Endothelial cell of umbilical vein (primary cell): ENCODE results near the gene TFDP2. TPM values are rescaled to one million over a fixed set of nuclear protein-coding genes. Genes with fewer than 3 reads are reported as not detected.

Source experiments
- BruUV-seq: library from RNA; stranded (reverse); fragments of 400-500 nt; replicated peaks from 2 replicates; lab custom pipeline; 2021; lab: Mats Ljungman, UMichigan
- CTCF ChIA-PET: fragments of 300-600, 350-600 bp; sonication (Branson Sonifier 250); formaldehyde crosslinking; loops from one replicate; lab custom pipeline; 2021; ENCODE audit warnings: antibody characterized with exemption, inconsistent platforms; lab: Charles Lee
- POLR2A ChIA-PET: fragments of 300-600, 350-600 bp; sonication (Branson Sonifier 250); formaldehyde crosslinking; loops from one replicate; lab custom pipeline; 2021; ENCODE audit warnings: antibody characterized with exemption, inconsistent platforms; lab: Charles Lee
- DNase-seq: peaks from one replicate; pipeline ENCODE4 v3.0.0-alpha.2; 2011; ENCODE audit warnings: low read depth, low spot score
- FAIRE-seq: peaks from 2 replicates; lab custom pipeline; 2011; peaks lifted over from hg19 to GRCh38; lab: Jason Lieb, UNC
- H2AFZ ChIP-seq: 2 replicates; pipeline ENCODE4 v1.6.0; 2012; ENCODE audit warnings: low read depth, low read length, control low read depth, inconsistent platforms
- H3K27ac ChIP-seq: 2 replicates; pipeline ENCODE4 v1.5.1; 2011; ENCODE audit warnings: low read depth, mild to moderate bottlenecking, control low read depth, low read length, moderate library complexity; ENCODE audit not compliant: insufficient read depth
- H3K27me3 ChIP-seq, 2 experiments: 2 replicates each; pipeline versions ENCODE4 v1.6.0 to v1.6.1; 2011; ENCODE audit warnings: low read length in 2 of 2, mixed read lengths in 1 of 2; ENCODE audit not compliant: control insufficient read depth in 2 of 2, insufficient read depth in 2 of 2
- H3K36me3 ChIP-seq, 2 experiments: 2 replicates in 1 of 2; 3 replicates in 1 of 2; pipeline ENCODE4 v1.5.1; 2011; ENCODE audit warnings: low read length in 2 of 2, mild to moderate bottlenecking in 1 of 2, moderate library complexity in 1 of 2; ENCODE audit not compliant: control insufficient read depth in 2 of 2, insufficient read depth in 2 of 2; ENCODE audit errors: extremely low read depth in 1 of 2
- H3K4me1 ChIP-seq: 3 replicates; pipeline ENCODE4 v1.5.1; 2011; ENCODE audit warnings: mild to moderate bottlenecking, low read length; ENCODE audit not compliant: control insufficient read depth, insufficient read depth; ENCODE audit errors: extremely low read depth
- H3K4me2 ChIP-seq: 2 replicates; pipeline ENCODE4 v1.6.1; 2011; ENCODE audit warnings: low read length, control low read depth, mixed read lengths; ENCODE audit not compliant: insufficient read depth
- H3K4me3 ChIP-seq, 3 experiments: fragments of 200-600 bp in 1 of 3; sonication (generic), shearing (Covaris generic) in 1 of 3; replicated peaks in 1 of 3; 2 replicates each; pipeline ENCODE4 v1.5.1; 2011 to 2016; ENCODE audit warnings: control low read depth in 3 of 3, low read length in 3 of 3, mild to moderate bottlenecking in 2 of 3, inconsistent platforms in 1 of 3, low read depth in 1 of 3, moderate library complexity in 1 of 3; ENCODE audit not compliant: insufficient read depth in 1 of 3
- H3K79me2 ChIP-seq: 2 replicates; pipeline ENCODE4 v1.6.0; 2012; ENCODE audit warnings: low read length, inconsistent platforms; ENCODE audit not compliant: control insufficient read depth, insufficient read depth
- H3K9ac ChIP-seq: replicated peaks from 2 replicates; pipeline ENCODE3; 2011; ENCODE audit warnings: low read length, control low read depth; ENCODE audit not compliant: insufficient read depth; ENCODE audit errors: extremely low read depth
- H3K9me1 ChIP-seq: replicated peaks from 3 replicates; pipeline ENCODE4 v1.6.0; 2011; ENCODE audit warnings: mild to moderate bottlenecking, low read length; ENCODE audit not compliant: control insufficient read depth, insufficient read depth; ENCODE audit errors: extremely low read depth
- H3K9me3 ChIP-seq: replicated peaks from 2 replicates; pipeline ENCODE4 v1.5.1; 2012; ENCODE audit warnings: low read length, inconsistent platforms; ENCODE audit not compliant: control insufficient read depth, insufficient read depth
- H4K20me1 ChIP-seq: replicated peaks from 2 replicates; pipeline ENCODE3; 2011; ENCODE audit warnings: mild to moderate bottlenecking, low read length; ENCODE audit not compliant: control insufficient read depth, insufficient read depth; ENCODE audit errors: extremely low read depth
- CTCF ChIP-seq, 2 donors: IDR thresholded peaks; 1 replicate in 1 of 2; 2 replicates in 1 of 2; pipeline ENCODE4 v1.5.1; 2011; ENCODE audit warnings: low read length in 2 of 2, mild to moderate bottlenecking in 2 of 2, moderate library complexity in 2 of 2, control low read depth in 1 of 2, inconsistent platforms in 1 of 2, low read depth in 1 of 2; ENCODE audit not compliant: insufficient read depth in 1 of 2; ENCODE audit errors: extremely low read depth in 1 of 2
- EZH2 ChIP-seq: IDR thresholded peaks from 2 replicates; pipeline ENCODE4 v1.6.1; 2012; ENCODE audit warnings: borderline replicate concordance, low read depth, mild to moderate bottlenecking, moderate library complexity, low read length, inconsistent platforms; ENCODE audit not compliant: severe bottlenecking
- FOS ChIP-seq: IDR thresholded peaks from 2 replicates; pipeline ENCODE4 v1.6.1; 2011; ENCODE audit warnings: mild to moderate bottlenecking, low read length, moderate library complexity, borderline replicate concordance; ENCODE audit not compliant: insufficient read depth
- GATA2 ChIP-seq: IDR thresholded peaks from 2 replicates; pipeline ENCODE4 v1.7.0; 2011; ENCODE audit warnings: low read depth, mild to moderate bottlenecking, moderate library complexity, mixed read lengths, low read length; ENCODE audit not compliant: insufficient read length, insufficient read depth
- JUN ChIP-seq: IDR thresholded peaks from 2 replicates; pipeline ENCODE4 v1.6.1; 2011; ENCODE audit warnings: borderline replicate concordance, low read depth; ENCODE audit not compliant: insufficient read length, insufficient read depth
- MYC ChIP-seq: IDR thresholded peaks from one replicate; pipeline ENCODE4 v1.6.1; 2011; ENCODE audit warnings: mild to moderate bottlenecking, low read depth, low read length
- POLR2A ChIP-seq: IDR thresholded peaks from 2 replicates; pipeline ENCODE4 v1.6.1; 2012; ENCODE audit warnings: low read depth, mild to moderate bottlenecking, control low read depth, low read length
- POLR2AphosphoS5 ChIP-seq: IDR thresholded peaks from 2 replicates; pipeline ENCODE4 v1.6.1; 2012; ENCODE audit warnings: low read depth, mild to moderate bottlenecking, control low read depth, low read length, moderate library complexity; ENCODE audit not compliant: insufficient read depth
- dilution Hi-C: fragments of 300-500 bp; cut with MboI; formaldehyde crosslinking; loops from one replicate; pipeline ENCODE4 v1.15.0; 2019; ENCODE audit warnings: low sequenced_read_pairs; ENCODE audit not compliant: extremely low pct_ligation_motif_present
- intact Hi-C: fragments of 100-400 bp; cut with micrococcal nuclease; formaldehyde crosslinking; loops from one replicate; pipeline ENCODE4 v1.10.0; 2022
- polyA plus RNA-seq, 4 experiments: library from polyadenylated mRNA; depleted of rRNA in 3 of 4; stranded (reverse) in 3 of 4; unstranded in 1 of 4; fragments of >200 nt; gene quantifications; 2 replicates each; pipeline versions ENCODE4 v1.2.1 to v1.2.3, GENCODE V29; 2011 to 2012; ENCODE audit warnings: missing spikeins in 1 of 4
- total RNA-seq: library from RNA; stranded (reverse); gene quantifications from 2 replicates; pipeline ENCODE4 v1.2.3, GENCODE V29; 2021
- TF ChIP-seq, protein P1 (sequence below): IDR thresholded peaks from 2 replicates; pipeline ENCODE4 v1.6.1; 2011; ENCODE audit not compliant: insufficient read depth, insufficient read length

The TFDP2 gene
- total and polyA plus RNA-seq, 2 donors (not counting 3 experiments of a cell fraction or from before 2014, with no cell fraction given), result 8.5 to 21.5 TPM

GRCh38 chr3:142112601-142113000, 36.7 kb downstream of the TFDP2 start:
- ChIA-PET CTCF (interaction anchor here (0.6 to 1.7 kb wide), 4 partner anchors 10 to 167 kb away, joined by 3 to 17 read pairs (median 4); no protein-coding TSS in a partner anchor), POLR2A (no interaction called here)
- H3K36me3 ChIP-seq, result no peaks in the 10 kb centered on the region
- no peaks in the 10 kb centered on the region for H4K20me1 ChIP-seq
- DNase-seq (no peak), FAIRE-seq (no peak)
- H2AFZ ChIP-seq, result no peak overlapping the region
- intact Hi-C loops (no loop called here), dilution Hi-C loops (no loop called here)
- TF ChIP-seq CTCF (IDR thresholded peaks at IDR 0.05; ENCODE audit: extremely low read depth in 1 of 2, insufficient read depth in 1 of 2, low read depth in 1 of 2, low read length in 2 of 2) (no peak), FOS (no peak), POLR2AphosphoS5 (no peak), JUN (no peak), GATA2 (no peak), MYC (no peak), POLR2A (no peak), EZH2 (no peak)
- TF ChIP-seq, protein P1, sequence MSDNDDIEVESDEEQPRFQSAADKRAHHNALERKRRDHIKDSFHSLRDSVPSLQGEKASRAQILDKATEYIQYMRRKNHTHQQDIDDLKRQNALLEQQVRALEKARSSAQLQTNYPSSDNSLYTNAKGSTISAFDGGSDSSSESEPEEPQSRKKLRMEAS, result no peak
- H3K4me3 ChIP-seq, result no peak overlapping the region
- BruUV-seq, result no TSS peak
- no peak overlapping the region for H3K27ac ChIP-seq
- H3K9me3 ChIP-seq, result no peaks in the 10 kb centered on the region
- H3K4me1 ChIP-seq, result no peaks in the 10 kb centered on the region
- H3K9me1 ChIP-seq, result no peaks in the 10 kb centered on the region
- H3K4me2 ChIP-seq, result no peak overlapping the region
- H3K27me3 ChIP-seq, result no peaks in the 10 kb centered on the region
- no peak overlapping the region for H3K9ac ChIP-seq
- no peaks in the 10 kb centered on the region for H3K79me2 ChIP-seq
